DMS79 treated with DMSO at 0.1 percent for 48 hours (cell line): ENCODE measurements around the gene IGF1R.

Experiments used
- DNase-seq: peaks from one replicate; lab custom pipeline; 2025; lab: John Stamatoyannopoulos, UW

The IGF1R gene

GRCh38 chr15:98648654-98649471 lies 524 bp downstream of the IGF1R start:
- no peak for DNase-seq

GRCh38 chr15:98649472-98650416 lies 1.4 kb downstream of the IGF1R start:
- DNase-seq: no peak

GRCh38 chr15:98650417-98651035 lies 2.2 kb downstream of the IGF1R start:
- DNase-seq: no peak

- no peak for DNase-seq
These were observed 2.7 kb downstream of the IGF1R start for GRCh38 chr15:98651036-98651481.

GRCh38 chr15:98651581-98652220 lies 3.4 kb downstream of the IGF1R start:
- DNase-seq: no peak

GRCh38 chr15:98653686-98654085 lies 5.3 kb downstream of the IGF1R start:
- no peak for DNase-seq

GRCh38 chr15:98654790-98655360 lies 6.5 kb downstream of the IGF1R start:
- DNase-seq: no peak

DNA sequence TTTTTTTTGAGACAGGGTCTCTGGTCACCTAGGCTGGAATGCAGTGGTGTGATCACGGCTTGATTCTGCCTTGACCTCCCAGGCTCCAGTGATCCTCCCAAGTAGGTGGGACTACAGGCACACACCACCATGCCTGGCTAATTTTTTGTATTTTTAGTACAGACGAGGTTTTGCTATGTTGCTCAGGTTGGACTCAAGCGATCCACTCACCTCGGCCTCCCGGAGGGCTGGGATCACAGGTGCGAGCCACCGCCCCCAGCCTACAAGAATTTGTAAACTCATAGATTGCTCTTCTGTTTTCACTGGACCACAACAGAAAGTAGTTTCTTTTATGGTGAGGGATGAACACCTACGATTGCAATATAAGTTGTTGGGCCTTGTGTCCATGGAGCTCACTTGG lies 7.4 kb downstream of the IGF1R start:
- no peak for DNase-seq

DNA sequence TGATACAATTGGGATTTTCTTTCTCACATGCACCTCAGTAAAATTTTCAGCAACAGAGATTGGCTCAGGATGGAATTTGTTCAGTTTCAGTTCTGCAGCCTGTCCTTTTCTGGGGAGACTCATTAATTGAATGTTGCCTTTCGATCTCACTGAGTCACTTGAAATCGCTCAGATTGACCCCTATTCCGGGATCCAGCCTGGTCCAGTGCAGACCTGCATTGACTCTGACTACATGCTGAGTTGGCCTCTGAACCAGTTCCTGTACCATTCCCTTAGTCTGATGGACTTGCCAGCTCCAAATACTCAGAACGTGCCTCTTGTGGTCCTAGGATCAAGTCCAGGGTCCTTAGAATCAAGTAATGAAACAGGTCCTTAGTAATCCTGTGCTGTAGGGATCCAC lies 9.4 kb downstream of the IGF1R start:
- DNase-seq: no peak

DNA sequence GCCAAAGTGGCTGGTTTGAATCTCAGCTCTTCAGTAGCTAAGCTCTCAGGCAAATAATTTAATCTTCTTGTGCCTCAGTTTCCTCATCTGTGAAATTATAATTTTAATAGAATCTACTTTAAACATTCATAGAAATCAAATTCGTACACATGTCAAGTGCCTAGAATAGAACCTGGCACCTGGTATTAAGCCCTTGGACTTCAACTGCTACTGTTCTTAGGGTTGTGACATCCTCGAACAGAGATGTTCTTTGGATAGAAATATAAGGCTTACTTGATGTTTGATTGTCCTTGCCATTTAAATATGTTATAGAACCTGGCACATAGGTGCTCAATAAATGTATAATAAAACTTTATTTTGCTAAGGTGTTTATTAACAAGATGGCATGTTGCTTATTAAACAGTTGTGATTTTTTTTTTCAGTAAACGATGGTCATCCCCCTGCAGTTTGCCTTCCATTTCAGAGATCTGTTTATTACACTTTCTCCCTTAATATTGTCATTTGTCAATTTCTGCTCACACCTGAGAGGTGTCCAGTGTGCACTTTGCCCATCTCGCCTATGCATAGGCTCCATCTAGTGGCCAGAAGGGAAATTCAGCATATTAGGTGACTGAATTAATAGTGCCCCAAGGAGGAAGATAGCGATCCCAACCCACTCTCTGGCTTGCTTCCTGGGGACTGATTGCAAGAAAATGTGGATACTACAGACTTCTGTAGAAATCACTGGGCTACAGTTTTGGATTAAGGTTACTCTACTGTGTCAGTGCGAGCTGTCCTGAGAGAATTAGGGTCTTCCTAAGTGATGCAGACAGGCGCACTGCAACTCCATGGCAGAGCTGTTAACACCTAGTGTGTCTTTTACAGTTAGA lies 10.7 kb downstream of the IGF1R start:
- peak; percentile 15 for DNase-seq

DNA sequence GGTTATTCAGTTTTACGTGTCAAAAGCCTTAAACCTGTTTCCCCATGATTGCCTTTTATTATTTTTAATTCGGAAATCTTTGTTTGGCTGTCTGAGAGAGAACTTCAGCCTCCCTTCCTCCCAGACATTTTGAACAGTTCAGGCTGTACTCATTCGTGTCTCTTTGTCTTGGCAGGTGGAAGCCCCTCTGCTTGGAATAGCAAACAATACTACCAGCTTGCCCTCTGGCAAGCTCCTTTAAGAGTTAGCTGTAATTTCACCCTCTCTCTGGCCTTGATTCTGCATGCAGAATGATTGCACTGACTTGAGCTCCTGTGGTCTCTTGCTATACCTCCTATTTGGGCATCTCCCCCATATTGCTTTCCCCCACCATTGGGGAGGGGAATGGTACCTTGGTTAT lies 11.7 kb downstream of the IGF1R start:
- DNase-seq: no peak

GRCh38 chr15:98663045-98663444 lies 14.7 kb downstream of the IGF1R start:
- DNase-seq: no peak

- no peak for DNase-seq
These were observed 15.3 kb downstream of the IGF1R start for GRCh38 chr15:98663606-98664005.

GRCh38 chr15:98666441-98666840 lies 18.1 kb downstream of the IGF1R start:
- no peak for DNase-seq

GRCh38 chr15:98666841-98667240 lies 18.5 kb downstream of the IGF1R start:
- DNase-seq: no peak

DNA sequence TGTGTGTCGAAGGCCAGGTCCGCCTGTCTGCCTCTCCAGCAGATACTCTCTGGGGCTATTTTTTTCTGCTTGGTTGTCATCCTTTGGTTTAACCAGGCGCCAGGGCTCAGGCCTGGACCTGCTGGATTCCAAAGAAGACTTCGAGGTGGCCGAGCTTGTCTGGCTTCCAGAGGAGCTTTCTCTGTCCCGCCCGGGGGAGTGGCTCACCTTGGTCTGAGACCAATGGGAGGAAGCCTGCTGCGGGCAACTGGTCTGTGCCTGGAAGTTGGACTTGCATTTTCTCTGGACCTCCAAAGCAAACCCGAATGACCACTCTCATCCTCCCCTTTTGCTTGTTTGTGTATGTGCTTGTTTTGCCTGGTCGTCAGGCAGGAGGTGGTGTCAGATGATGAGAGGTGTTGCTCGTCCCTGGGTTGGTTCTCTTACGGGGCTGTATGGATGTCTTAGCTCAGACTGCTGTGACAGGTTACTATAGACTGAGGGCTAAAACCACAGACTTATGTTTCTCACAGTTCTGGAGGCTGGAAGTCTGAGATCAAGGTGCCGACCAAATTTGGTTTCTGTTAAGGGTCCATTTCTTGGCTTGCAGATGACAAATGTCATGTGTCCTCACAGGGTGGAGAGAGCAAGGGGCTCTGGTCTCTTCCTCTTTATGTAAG lies 19.3 kb downstream of the IGF1R start:
- DNase-seq: no peak

DNA sequence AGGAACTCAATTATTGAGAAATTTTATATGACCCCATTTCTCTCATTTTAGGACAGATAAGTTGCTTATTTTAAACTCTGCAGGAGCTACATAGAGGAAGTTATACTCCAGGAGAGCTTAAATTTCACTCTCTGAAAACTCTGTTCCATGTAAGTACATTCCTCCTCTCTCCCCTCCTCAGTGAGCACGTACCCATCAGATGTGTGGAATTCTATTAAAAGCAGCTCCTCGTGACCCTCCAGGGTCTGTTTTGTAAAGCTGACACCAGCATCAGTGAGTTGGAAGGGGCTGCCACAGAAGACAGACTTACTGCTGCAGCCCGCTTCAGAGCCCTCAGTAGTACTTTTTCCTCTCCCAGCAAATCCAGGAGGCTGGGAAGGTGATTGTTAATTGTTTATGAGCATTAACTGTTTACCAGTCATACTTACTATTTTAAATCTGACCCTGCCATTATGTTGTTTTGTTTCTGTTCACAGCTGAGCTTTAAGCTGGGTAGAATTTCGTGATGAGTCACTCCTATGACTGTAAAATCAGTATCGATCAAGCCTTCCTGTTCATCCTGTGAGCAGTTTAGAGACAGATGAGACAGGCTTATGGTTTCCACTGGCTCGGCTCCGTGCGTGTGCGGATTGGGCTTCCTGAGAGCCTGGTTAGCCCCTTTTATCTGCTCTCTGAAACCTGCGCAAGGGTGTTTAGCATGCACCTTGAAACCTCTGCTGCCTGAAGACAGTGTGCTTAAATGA lies 20.4 kb downstream of the IGF1R start:
- no peak for DNase-seq

DNA sequence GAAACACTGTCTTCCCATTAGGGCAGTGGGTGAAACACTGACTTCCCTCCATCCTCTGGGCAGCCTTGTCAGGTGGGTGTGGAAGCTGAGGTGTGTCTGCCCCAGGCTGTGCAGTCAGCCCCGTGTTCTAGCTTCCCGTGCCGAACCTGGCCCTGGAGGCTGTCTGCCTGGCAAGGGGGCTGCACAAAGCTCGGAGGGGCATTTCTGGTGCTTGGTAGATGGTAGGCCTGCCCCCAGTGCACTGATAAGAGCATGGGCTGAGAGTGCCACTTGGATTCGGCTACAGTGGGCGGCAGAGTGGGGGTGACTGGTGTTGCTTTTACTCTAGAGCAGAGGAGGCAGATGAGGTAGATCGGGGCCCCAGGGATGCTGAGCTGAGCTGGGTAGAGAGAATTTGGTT lies 21.3 kb downstream of the IGF1R start:
- no peak for DNase-seq
